AG04450 (cell line): ENCODE results near the gene MRPL52. TPM values are rescaled to one million over a fixed set of nuclear protein-coding genes. Genes with fewer than 3 reads are reported as not detected.

Experiments used
- CTCF ChIA-PET: fragments of 300-600, 350-600 bp; formaldehyde crosslinking; extraction: SDS; loops from one replicate; lab custom pipeline; 2022; ENCODE audit warnings: antibody characterized with exemption, inconsistent platforms; lab: Charles Lee
- POLR2A ChIA-PET: fragments of 350-600 bp; formaldehyde crosslinking; extraction: SDS; loops from one replicate; lab custom pipeline; 2021; ENCODE audit warnings: antibody characterized with exemption, inconsistent platforms; lab: Yijun Ruan, JAX
- DNase-seq: peaks from one replicate; pipeline ENCODE4 v3.0.0-alpha.2; 2011; ENCODE audit warnings: low read depth, low spot score
- H3K27ac ChIP-seq: one replicate; pipeline ENCODE4 v1.5.1; 2012; ENCODE audit warnings: low read depth, low read length, control low read depth
- H3K27me3 ChIP-seq: one replicate; pipeline ENCODE4 v1.6.0; 2012; ENCODE audit warnings: low read length; ENCODE audit not compliant: control insufficient read depth, insufficient read depth
- H3K4me3 ChIP-seq: 2 replicates; pipeline ENCODE4 v1.5.1; 2011; ENCODE audit warnings: mild to moderate bottlenecking, low read depth, low read length, control low read depth
- H3K9me3 ChIP-seq: 2 replicates; pipeline ENCODE4 v1.5.1; 2012; ENCODE audit warnings: low read length; ENCODE audit not compliant: control insufficient read depth, insufficient read depth
- CTCF ChIP-seq: IDR thresholded peaks from 2 replicates; pipeline ENCODE4 v1.5.1; 2011; ENCODE audit warnings: low read depth, low read length, control low read depth, inconsistent platforms
- polyA minus RNA-seq: library from RNA; depleted of rRNA, polyadenylated mRNA; stranded (reverse); fragments of >200 nt; gene quantifications from 2 replicates; pipeline ENCODE4 v1.2.3, GENCODE V29; 2011; rRNA and poly(A)+ RNA removed
- polyA plus RNA-seq: library from polyadenylated mRNA; depleted of rRNA; stranded (reverse); fragments of >200 nt; gene quantifications from 2 replicates; pipeline ENCODE4 v1.2.3, GENCODE V29; 2011; rRNA removed

Gene MRPL52
- polyA plus RNA-seq (71.8 and 78.1 TPM in 2 replicates), polyA minus RNA-seq (17.4 and 20.0 TPM in 2 replicates)

- peak within 1 kb of the TSS; percentile 86 for H3K4me3 ChIP-seq
- CTCF ChIA-PET, result interaction anchor here (1.0 to 2.8 kb wide), 5 partner anchors 24 to 273 kb away, joined by 3 to 12 read pairs (median 8); no protein-coding TSS in a partner anchor
- H3K27ac ChIP-seq, result peak within 1 kb of the TSS; percentile 52
- POLR2A ChIA-PET, result interaction anchor here (1.0 to 1.3 kb wide), 3 partner anchors 9 to 21 kb away, joined by 3 to 5 read pairs (median 4); no protein-coding TSS in a partner anchor
- no peaks in the 10 kb centered on the region; the same call in 1 of the 2 replicates for H3K9me3 ChIP-seq
- no peaks in the 10 kb centered on the region for H3K27me3 ChIP-seq
- DNase-seq, result peak; percentile 67
- TF ChIP-seq CTCF, result peak; percentile 8; the same call in 1 of the 2 replicates
Observed at GRCh38 chr14:22829661-22830442, at the start of gene MRPL52. Gene MRPL52 (plus strand): TSS chr14:22829887. CDS start chr14:22829913, 26 bp downstream.

GRCh38 chr14:22780105-22780679 is 49.5 kb upstream of the MRPL52 start:
- H3K9me3 ChIP-seq, result no peaks in the 10 kb centered on the region

GRCh38 chr14:22780941-22781300 is 48.8 kb upstream of the MRPL52 start:
- no peak for DNase-seq
- Histone ChIP-seq H3K27me3 (no peaks in the 10 kb centered on the region), H3K4me3 (no peak overlapping the region), H3K27ac (no peak overlapping the region), H3K9me3 (no peaks in the 10 kb centered on the region)
- TF ChIP-seq CTCF, result no peak
- CTCF ChIA-PET, result interaction anchor here (2.0 to 2.8 kb wide), 2 partner anchors 73 to 224 kb away, joined by 9 to 15 read pairs; no protein-coding TSS in a partner anchor
- POLR2A ChIA-PET, result interaction anchor here (1.2 kb wide), 1 partner anchor 39 kb away, joined by 3 read pairs; no protein-coding TSS in a partner anchor

More at GRCh38 chr14:22780105-22780679, 49.5 kb upstream of the MRPL52 start:
- no peaks in the 10 kb centered on the region for H3K27me3 ChIP-seq
- no peak overlapping the region for H3K4me3 ChIP-seq
- ChIA-PET CTCF (interaction anchor here (2.0 to 2.8 kb wide), 2 partner anchors 74 to 223 kb away, joined by 9 to 15 read pairs; no protein-coding TSS in a partner anchor), POLR2A (no interaction called here)
- TF ChIP-seq CTCF, result no peak
- no peak for DNase-seq
- H3K27ac ChIP-seq, result no peak overlapping the region

- CTCF ChIA-PET, result interaction anchor here (2.0 to 2.8 kb wide), 2 partner anchors 72 to 224 kb away, joined by 9 to 15 read pairs; no protein-coding TSS in a partner anchor
- POLR2A ChIA-PET, result interaction anchor here (1.2 kb wide), 1 partner anchor 38 kb away, joined by 3 read pairs; no protein-coding TSS in a partner anchor
- Histone ChIP-seq H3K27me3 (no peaks in the 10 kb centered on the region), H3K4me3 (no peak overlapping the region), H3K27ac (no peak overlapping the region), H3K9me3 (no peaks in the 10 kb centered on the region)
- DNase-seq, result no peak
- TF ChIP-seq CTCF, result no peak
Observed at GRCh38 chr14:22781301-22781991, 48.2 kb upstream of the MRPL52 start.
